ENCODE data around the gene FMNL2. TPM values are rescaled to one million over a fixed set of nuclear protein-coding genes. Genes with fewer than 3 reads are reported as not detected.

FMNL2 gene
- polyA plus RNA-seq, 3 donors = 0.28 to 3.2 (median 0.71) TPM

DNA sequence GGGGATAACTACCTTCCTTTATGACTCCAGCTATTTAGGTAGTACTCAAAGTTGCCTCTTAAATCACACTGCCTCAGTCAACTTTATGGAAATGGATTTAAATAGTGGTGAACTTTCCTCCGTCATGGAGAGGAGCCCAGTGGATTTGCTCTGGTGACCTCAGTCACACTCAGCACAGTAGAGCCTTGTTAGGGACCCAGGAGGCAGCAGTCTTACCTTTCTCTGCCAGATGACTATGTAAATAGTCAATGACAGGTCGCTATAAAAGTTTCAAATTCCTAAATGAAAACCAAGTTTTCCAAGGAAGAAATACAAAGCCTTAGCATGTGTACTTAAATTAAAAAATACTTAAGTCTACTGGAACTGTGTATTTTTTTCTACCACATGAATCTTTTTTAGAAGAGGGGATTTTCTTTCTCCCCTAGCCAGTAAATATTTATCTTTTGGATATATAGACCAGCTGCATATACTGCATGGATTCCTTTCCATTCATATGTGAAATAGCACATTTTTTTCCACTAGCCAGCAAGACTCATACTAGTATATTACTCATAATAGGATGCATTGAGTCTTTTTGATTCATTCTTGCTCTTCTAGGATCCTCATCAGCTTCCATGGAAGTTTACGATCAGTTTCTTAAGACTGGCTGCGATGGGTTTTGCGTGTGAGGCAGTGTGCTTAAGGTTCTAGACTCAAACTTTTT lies 147.1 kb downstream of the FMNL2 start:
- Histone ChIP-seq H3K79me2 (ENCODE audit: insufficient read depth, low read length) (no peaks in the 10 kb centered on the region), H3K4me3 (replicated peaks in 1 of 3; ENCODE audit: low read depth in 2 of 3, low read length in 3 of 3) (no peak overlapping the region), H3K9me3 (replicated peaks in 1 of 2; ENCODE audit: control insufficient read depth in 1 of 2, insufficient read depth in 1 of 2, low read length in 2 of 2) (no peaks in the 10 kb centered on the region), H4K20me1 (ENCODE audit: insufficient read depth, low read length) (no peaks in the 10 kb centered on the region), H3K36me3 (replicated peaks in 1 of 2; ENCODE audit: control insufficient read depth in 1 of 2, insufficient read depth in 2 of 2, low read length in 2 of 2) (no peaks in the 10 kb centered on the region), H3K9ac (ENCODE audit: insufficient read depth, low read length, poor library complexity, severe bottlenecking) (no peak overlapping the region), H2AFZ (ENCODE audit: insufficient read depth, low read depth, low read length, poor library complexity, severe bottlenecking) (no peak overlapping the region), H3K4me2 (replicated peaks; ENCODE audit: extremely low read depth, low read length, poor library complexity, severe bottlenecking) (no peak overlapping the region), H3K27me3 (ENCODE audit: control insufficient read depth in 2 of 2, insufficient read depth in 2 of 2, low read length in 2 of 2) (no peaks in the 10 kb centered on the region), H3K27ac (ENCODE audit: low read depth in 1 of 2, low read length in 2 of 2) (no peak overlapping the region), H3K4me1 (ENCODE audit: control insufficient read depth in 1 of 2, insufficient read depth in 2 of 2, low read length in 2 of 2) (peaks cover 17 to 18% of the 10 kb centered on the region in 2 donors)
- Mint-ChIP-seq H3K27ac (no peak overlapping the region), H3K4me1 (peaks cover 15% of the 10 kb centered on the region), H3K9me3 (no peaks in the 10 kb centered on the region), H3K4me3 (no peak overlapping the region), H3K36me3 (no peaks in the 10 kb centered on the region), H3K27me3 (ENCODE audit: low read depth in 3 of 3) (peaks cover 0 to 2% (median 0%) of the 10 kb centered on the region in 3 donors)
- no peak for DNase-seq
- intact Hi-C loops (cut with micrococcal nuclease) = no loop called here
- 100% methylated on average over 1 of the region's 5 CpGs for WGBS (ENCODE audit: insufficient coverage)
- TF ChIP-seq CTCF (IDR thresholded peaks at IDR 0.05) = no peak

DNA sequence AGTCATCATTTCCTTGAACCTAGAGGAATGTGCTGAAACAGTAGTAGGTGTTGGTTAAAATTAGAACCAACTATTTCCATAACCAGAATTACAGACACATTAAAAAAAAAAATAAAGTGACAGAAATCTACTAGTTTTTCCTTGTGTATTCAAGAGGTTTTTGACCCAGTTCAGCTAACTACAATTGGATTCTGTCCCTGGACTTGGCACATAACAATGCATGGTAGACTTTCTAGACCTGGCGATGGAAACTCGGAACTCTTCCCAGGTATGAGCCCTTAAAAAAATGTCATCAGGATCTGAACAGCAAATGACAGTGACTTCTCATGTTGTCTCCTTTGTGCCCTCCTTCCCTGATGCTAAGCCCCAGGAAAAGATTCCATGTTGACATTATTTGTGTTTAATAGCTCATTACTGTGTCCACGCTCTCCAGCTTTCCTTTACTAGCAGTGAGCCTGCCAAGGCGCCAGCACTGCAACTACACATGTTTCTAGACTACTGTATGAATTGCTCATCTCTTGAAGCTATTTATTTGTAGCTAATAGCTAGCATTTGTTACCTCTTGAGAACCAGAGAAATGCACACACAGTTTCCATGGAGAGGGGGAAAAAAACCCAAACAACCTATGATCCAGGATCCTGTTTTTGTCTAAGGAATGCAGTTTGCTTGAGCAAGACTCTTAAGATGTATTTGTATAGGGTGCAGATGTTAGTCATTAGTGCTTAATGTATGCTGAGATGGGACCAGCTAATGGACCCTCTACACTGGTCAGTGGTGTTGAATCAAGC lies 148.5 kb downstream of the FMNL2 start:
- Histone ChIP-seq H3K4me3 (replicated peaks in 1 of 3; ENCODE audit: low read depth in 2 of 3, low read length in 3 of 3) (no peak overlapping the region), H3K9me3 (replicated peaks in 1 of 2; ENCODE audit: control insufficient read depth in 1 of 2, insufficient read depth in 1 of 2, low read length in 2 of 2) (no peaks in the 10 kb centered on the region), H3K4me2 (replicated peaks; ENCODE audit: extremely low read depth, low read length, poor library complexity, severe bottlenecking) (no peak overlapping the region), H3K27me3 (ENCODE audit: control insufficient read depth in 2 of 2, insufficient read depth in 2 of 2, low read length in 2 of 2) (no peaks in the 10 kb centered on the region), H3K36me3 (replicated peaks in 1 of 2; ENCODE audit: control insufficient read depth in 1 of 2, insufficient read depth in 2 of 2, low read length in 2 of 2) (no peaks in the 10 kb centered on the region), H2AFZ (ENCODE audit: insufficient read depth, low read depth, low read length, poor library complexity, severe bottlenecking) (no peak overlapping the region), H3K9ac (ENCODE audit: insufficient read depth, low read length, poor library complexity, severe bottlenecking) (no peak overlapping the region), H3K27ac (ENCODE audit: low read depth in 1 of 2, low read length in 2 of 2) (no peak overlapping the region), H4K20me1 (ENCODE audit: insufficient read depth, low read length) (no peaks in the 10 kb centered on the region), H3K79me2 (ENCODE audit: insufficient read depth, low read length) (no peaks in the 10 kb centered on the region), H3K4me1 (ENCODE audit: control insufficient read depth in 1 of 2, insufficient read depth in 2 of 2, low read length in 2 of 2) (peaks cover 28 to 31% of the 10 kb centered on the region in 2 donors)
- WGBS (ENCODE audit: insufficient coverage) = 94% methylated on average over 2 of the region's 4 CpGs
- H3K27ac Mint-ChIP-seq = no peak overlapping the region
- no peak for TF ChIP-seq CTCF (IDR thresholded peaks at IDR 0.05)
- no peak overlapping the region for H3K4me3 Mint-ChIP-seq
- no peaks in the 10 kb centered on the region for H3K36me3 Mint-ChIP-seq
- peaks cover 0 to 2% (median 0%) of the 10 kb centered on the region in 3 donors for H3K27me3 Mint-ChIP-seq (ENCODE audit: low read depth in 3 of 3)
- H3K9me3 Mint-ChIP-seq = no peaks in the 10 kb centered on the region
- DNase-seq = no peak
- peaks cover 27% of the 10 kb centered on the region for H3K4me1 Mint-ChIP-seq
- intact Hi-C loops (cut with micrococcal nuclease) = no loop called here
